Hepatic stellate cell (primary cell): ENCODE data around the gene FGGY.
"Not testable (repeated sequence)": the region's sequence is repeated elsewhere in the genome, so short reads cannot be mapped to it uniquely, and the experiment has no call there.

ENCODE experiments used
- DNase-seq: peaks from one replicate; pipeline ENCODE4 v3.0.0; 2011; ENCODE audit warnings: low spot score

The FGGY gene

DNA sequence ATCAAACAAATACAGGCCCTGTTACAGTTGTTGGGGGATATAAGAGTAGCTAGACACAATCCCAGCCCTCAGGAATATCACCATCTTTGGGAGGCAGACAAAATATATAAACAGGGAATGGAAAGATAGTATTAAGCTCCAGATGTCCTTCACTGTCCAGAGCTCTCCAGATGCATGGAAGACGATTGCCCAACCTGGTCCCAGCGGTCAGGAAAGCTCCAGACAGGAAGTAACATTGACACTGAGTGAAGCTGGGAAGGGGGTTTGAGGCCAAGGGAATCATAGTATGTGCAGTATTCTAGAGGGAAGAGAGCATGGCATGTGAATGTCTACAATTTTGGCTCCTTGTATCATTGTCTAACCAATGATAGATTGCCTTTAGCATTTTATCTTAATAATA is 344.0 kb downstream of the FGGY start:
- DNase-seq = no peak

- DNase-seq = no peak
Observed at GRCh38 chr1:59641836-59642235, 344.9 kb downstream of the FGGY start.

GRCh38 chr1:59643526-59643925 is 346.6 kb downstream of the FGGY start:
- DNase-seq = no peak

- DNase-seq = peak; percentile 6
Observed at GRCh38 chr1:59645893-59646292, 349.0 kb downstream of the FGGY start.

DNA sequence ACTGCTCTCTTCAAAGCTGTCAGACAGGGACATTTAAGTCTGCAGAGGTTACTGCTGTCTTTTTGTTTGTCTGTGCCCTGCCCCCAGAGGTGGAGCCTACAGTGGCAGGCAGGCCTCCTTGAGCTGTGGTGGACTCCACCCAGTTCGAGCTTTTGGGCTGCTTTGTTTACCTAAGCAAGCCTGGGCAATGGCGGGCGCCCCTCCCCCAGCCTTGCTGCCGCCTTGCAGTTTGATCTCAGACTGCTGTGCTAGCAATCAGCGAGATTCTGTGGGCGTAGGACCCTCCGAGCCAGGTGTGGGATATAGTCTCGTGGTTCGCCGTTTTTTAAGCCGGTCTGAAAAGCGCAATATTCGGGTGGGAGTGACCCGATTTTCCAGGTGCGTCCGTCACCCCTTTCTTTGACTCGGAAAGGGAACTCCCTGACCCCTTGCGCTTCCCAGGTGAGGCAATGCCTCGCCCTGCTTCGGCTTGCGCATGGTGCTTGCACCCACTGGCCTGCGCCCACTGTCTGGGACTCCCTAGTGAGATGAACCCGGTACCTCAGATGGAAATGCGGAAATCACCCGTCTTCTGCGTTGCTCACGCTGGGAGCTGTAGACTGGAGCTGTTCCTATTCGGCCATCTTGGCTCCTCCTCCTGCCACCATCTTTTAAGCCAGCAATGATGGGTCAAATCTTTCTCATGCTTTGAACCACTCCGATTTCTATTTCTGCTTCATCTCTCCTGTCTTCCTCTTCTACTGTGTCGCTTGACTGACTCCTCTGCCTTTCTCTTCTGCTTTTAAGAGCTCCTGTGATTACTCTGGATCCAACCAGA is 356.5 kb downstream of the FGGY start:
- DNase-seq = not testable (repeated sequence)

DNA sequence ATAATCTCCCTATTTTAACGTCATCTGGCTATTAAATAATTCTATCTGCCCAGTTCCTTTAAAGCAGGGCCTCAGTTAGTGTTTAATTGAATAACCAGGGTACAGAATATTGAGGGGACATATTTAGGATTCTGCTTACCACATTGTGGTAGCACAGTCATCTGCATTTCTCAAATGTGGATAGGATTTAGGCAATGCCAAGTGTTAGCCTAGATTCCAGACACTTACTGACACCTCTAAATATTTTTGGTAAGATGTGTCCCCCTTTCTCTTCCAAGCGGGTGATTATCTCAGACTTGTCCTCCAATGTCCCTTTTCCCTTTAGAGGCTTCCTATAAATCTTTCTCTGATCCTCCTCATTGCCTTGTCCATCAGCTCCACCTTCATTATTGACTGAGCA is 357.1 kb downstream of the FGGY start:
- DNase-seq = no peak

- no peak for DNase-seq
Observed at GRCh38 chr1:59657873-59658465, 361.1 kb downstream of the FGGY start.

GRCh38 chr1:59664166-59664565 is 367.3 kb downstream of the FGGY start:
- DNase-seq = no peak

DNA sequence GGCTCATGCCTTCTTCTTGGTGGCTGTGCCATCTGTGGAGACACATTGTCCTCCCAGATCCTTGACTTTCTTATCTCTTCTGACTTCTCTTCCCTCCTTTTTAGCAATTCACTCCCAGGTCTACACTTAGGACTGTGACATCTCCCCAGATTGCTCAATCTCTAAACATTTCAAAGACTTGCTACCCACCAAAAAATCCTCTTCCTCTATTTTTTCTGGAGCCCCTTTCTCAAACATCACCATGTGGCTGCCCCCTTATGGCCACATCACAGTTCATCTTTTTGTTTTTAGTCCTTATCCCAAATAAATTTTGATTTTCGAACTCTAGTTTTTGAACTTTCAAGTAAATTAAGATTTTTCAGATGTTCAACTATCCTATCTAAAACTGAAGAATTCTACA is 369.2 kb downstream of the FGGY start:
- DNase-seq = no peak

DNA sequence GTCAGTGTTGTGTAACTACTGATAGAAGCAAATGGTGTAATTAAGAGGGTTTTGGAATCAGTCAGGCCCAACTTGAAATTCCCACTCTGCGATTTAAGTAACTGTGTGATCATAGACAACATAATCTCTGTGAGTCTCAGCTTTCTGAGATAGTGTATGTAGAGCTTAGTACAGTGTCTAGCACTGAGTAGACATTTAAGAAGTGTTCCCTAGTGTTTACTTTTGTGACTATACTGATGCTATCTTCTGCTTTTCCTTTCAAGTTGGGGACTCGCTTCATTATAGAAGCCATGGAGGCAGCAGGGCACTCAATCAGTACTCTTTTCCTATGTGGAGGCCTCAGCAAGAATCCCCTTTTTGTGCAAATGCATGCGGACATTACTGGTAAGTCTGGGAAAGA is 370.1 kb downstream of the FGGY start:
- DNase-seq = no peak

- peak; percentile 33 for DNase-seq
Observed at GRCh38 chr1:59669752-59670312, 372.9 kb downstream of the FGGY start.

- DNase-seq = no peak
Observed at GRCh38 chr1:59670662-59671061, 373.8 kb downstream of the FGGY start.

- no peak for DNase-seq
Observed at GRCh38 chr1:59671066-59671952, 374.4 kb downstream of the FGGY start.

GRCh38 chr1:59671953-59672305 is 375.0 kb downstream of the FGGY start:
- DNase-seq = no peak

DNA sequence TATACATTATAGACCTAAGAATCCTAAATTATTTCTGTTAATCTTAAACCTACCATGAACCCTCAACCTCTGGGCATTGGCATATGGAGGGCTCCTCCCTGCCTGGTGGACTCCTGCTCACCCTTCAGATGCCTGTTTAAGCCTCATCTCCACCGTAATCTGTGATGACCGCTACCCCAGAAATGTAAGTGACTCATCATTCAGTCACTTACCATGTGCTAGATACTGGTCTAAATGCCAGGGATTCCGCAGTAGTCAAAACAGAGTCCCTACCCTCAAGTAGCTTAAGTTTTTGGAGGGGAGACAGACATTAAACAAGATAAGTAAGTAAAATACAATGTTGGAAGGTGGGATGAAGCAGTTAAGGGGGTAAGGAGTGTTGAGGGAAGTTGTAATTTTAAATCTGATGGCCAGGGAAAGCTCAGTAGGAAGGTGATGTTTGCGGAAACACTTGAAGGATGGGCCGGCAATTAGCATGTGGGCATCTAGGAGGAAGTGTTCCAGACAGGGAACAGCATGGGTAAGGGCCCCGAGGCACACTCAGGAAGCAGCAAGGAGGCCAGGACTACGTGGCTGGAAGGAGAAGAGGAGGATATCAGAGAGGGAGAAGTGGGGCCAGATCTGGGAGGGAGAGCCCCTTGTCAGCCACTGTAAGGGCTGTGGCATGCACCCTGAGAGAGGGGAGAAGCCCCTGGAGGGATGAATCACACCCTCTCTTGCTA is 376.1 kb downstream of the FGGY start:
- peak; percentile 37 for DNase-seq

GRCh38 chr1:59673573-59674450 is 376.9 kb downstream of the FGGY start:
- no peak for DNase-seq

- DNase-seq = no peak
Observed at GRCh38 chr1:59674595-59674994, 377.7 kb downstream of the FGGY start.

DNA sequence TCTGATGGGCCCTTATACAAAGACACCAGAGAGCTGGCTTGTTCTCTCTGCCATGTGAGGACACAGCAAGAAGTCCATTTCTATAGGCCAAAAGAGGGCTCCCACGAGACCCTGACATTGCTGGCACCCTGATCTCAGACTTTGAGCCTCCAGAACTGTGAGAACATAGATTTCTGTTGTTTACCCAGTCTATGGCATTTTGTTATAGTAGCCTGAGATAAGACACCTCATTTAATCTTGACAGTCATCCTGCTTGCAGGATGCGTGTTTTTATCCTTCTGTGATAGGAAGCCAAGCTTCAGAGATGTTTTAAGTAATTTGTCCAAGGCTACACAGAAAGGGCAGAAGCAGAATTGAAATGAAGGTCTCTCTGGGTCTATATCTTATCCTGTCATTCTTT is 379.0 kb downstream of the FGGY start:
- no peak for DNase-seq

DNA sequence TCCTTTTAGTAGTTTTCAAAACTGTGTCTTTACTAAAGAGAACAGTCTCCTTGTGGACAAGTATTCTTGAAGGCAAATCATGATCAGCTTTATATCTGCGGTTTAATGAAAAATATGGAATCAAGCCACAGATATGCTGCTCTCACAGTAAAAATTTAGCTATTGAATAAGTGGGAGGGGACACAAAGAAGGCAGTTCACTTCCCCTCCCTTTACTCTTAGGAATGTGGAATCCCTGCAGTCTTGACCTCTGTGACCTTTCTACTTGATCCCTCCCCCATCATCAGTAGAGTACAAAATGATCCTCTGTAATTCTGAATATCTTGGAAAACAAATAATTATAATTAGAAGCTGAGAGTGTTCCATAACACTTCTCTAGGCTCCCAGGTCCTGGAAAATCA is 381.1 kb downstream of the FGGY start:
- peak; percentile 7 for DNase-seq

DNA sequence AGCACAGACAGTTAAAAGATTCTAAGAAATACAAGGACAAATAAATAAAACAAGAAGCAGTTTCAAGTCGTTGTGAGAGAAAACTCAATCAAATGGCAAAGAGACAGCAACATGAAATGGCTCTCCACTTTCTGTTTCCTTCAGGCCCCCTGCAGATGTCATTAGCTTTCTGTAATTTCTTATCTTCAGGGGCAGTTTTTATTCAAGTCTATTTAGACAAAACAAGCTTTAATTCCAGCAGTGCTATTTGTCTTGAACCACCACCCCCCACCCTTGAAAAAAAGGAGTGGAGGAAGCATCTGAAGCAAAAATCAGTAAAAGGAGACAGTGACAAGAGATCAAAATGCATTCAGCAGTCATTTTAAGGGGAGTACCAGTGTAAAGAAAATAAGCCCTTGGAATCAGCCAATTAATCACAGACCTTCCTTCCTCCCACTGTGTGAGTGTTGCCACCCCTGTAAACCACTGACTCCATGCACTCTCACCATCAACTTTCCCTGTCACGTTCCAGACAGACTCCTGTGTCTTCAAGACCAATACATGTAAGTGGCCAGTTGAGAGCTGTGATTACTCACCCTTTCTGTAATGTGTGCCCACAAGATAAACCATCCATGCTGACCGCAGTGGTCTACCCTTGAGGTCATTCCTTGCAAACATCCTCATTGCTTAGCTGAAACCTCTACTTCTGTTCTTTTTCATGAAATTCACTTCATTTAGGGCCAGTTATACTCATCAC is 381.8 kb downstream of the FGGY start:
- peak; percentile 70 for DNase-seq
